Heart right ventricle (tissue), 16 donors: Measurements from ENCODE around the gene BMP5. TPM values are rescaled to one million over a fixed set of nuclear protein-coding genes. Genes with fewer than 3 reads are reported as not detected.

Source experiments
- ATAC-seq, 8 donors: fragments of 200-7000 bp; cut with Tn5 transposase; one replicate each; pipeline ENCODE4 v1.9.1; 2020; ENCODE audit warnings: mild to moderate bottlenecking in 8 of 8, moderate library complexity in 8 of 8, moderate number of reproducible peaks in 1 of 8
- DNase-seq, 2 donors: peaks; one replicate each; pipeline ENCODE4 v3.0.0-alpha.2; 2020
- H3K27ac ChIP-seq, 10 donors: fragments of 200-600 bp; sonication (generic) in 2 of 10; one replicate each; pipeline versions ENCODE4 v1.5.0 to v1.8.0; 2020 to 2022; ENCODE audit warnings: mild to moderate bottlenecking in 3 of 10
- H3K27me3 ChIP-seq, 7 donors: fragments of 200-600 bp; one replicate each; pipeline ENCODE4 v1.8.0; 2021 to 2022; ENCODE audit warnings: mild to moderate bottlenecking in 2 of 7
- H3K36me3 ChIP-seq, 9 donors: fragments of 200-600 bp; sonication (generic) in 1 of 9; one replicate each; pipeline versions ENCODE4 v1.5.0 to v1.8.0; 2020 to 2022; ENCODE audit warnings: mild to moderate bottlenecking in 2 of 9
- H3K4me1 ChIP-seq, 9 donors: fragments of 200-600 bp; sonication (generic) in 1 of 9; one replicate each; pipeline versions ENCODE4 v1.5.0 to v1.8.0; 2020 to 2022; ENCODE audit warnings: mild to moderate bottlenecking in 4 of 9
- H3K4me3 ChIP-seq, 10 donors: fragments of 200-600 bp; sonication (generic) in 2 of 10; one replicate each; pipeline versions ENCODE4 v1.5.0 to v1.8.0; 2020 to 2022; ENCODE audit warnings: mild to moderate bottlenecking in 7 of 10, moderate library complexity in 2 of 10
- H3K9me3 ChIP-seq, 11 donors: fragments of 200-600 bp in 10 of 11; sonication (generic) in 2 of 11; one replicate each; pipeline versions ENCODE4 v1.5.0 to v1.8.0; 2013 to 2022; ENCODE audit warnings: mild to moderate bottlenecking in 2 of 11, control low read depth in 1 of 11, moderate library complexity in 1 of 11
- CTCF ChIP-seq, 9 donors: fragments of 200-600 bp; sonication (generic) in 2 of 9; IDR thresholded peaks; one replicate each; pipeline versions ENCODE4 v1.5.0 to v1.8.0; 2021 to 2022; ENCODE audit warnings: antibody characterized with exemption in 9 of 9, mild to moderate bottlenecking in 5 of 9, moderate library complexity in 1 of 9
- WGBS, 2 donors: extraction: QIAGEN DNeasy Blood & Tissue Kit; methylation state at CpG; one replicate each; pipeline ENCODE4 v1.1.7; 2013; ENCODE audit warnings: inconsistent platforms in 1 of 2; 5-methylcytosine and 5-hydroxymethylcytosine counted together
- intact Hi-C, 10 donors: fragments of 100-400 bp; cut with DNase I; formaldehyde crosslinking; loops; one replicate each; pipeline versions ENCODE4 v1.11.1 to v1.14.2; 2022
- polyA plus RNA-seq, 2 donors: library from polyadenylated mRNA; stranded (reverse); fragments of 200-250 nt; gene quantifications; one replicate each; pipeline ENCODE4 v1.2.3, GENCODE V29; 2013
- total RNA-seq, 10 donors: library from RNA; stranded (reverse); fragmentation: NEBNext Ultra II Directional in 3 of 10; extraction: Animal tissue kit (Norgen Biotek cat#: 25700) in 3 of 10; gene quantifications; one replicate each; pipeline versions ENCODE4 v1.2.1 to v1.2.4, GENCODE V29; 2021 to 2023
- donor health status: Arrhythmogenic right ventricular cardiomyopathy.
- donor health status: ischemic (EF 13 %, LVEDD 7.1; RV severe dilation, severe dysfunction).
- donor health status: healthy with polysubstance abuse.
- donor health status: DM: no; HTN: yes; CAD: no.
- donor health status: DM: no; HTN: no; CAD: no.
- donor health status: ischemic (EF 25% LVEDD 6.9; RV normal size, moderate dysfunction).
- donor health status: ischemic (EF 25% LVEDD 5.7; RV mildly dilated, moderate dysfunction).
- donor health status: healthy.
- donor health status: DM: yes; HTN: yes; CAD: no.
- donor health status: Ischemic cardiomyopathy.
- donor health status: ischemic (EF 35%, LVEDD 5.7; RV mildly dilated, moderate dysfunction).
- donor health status: nonischemic (EF 11% LVEDD 7.7; RV severe dilation, severe dysfunction).
- donor health status: DM: yes; HTN: yes; CAD: no.
- donor health status: PGD.
- donor health status: ischemic (EF 29% LVEDD 5.4; RV normal size, mild dysfunction).
- donor health status: nonischemic (EF 23%, LVEDD 6.1; RV moderate dilation, normal function).

Gene BMP5
- total and polyA plus RNA-seq, 12 donors = 0.60 to 3.8 (median 1.8) TPM

GRCh38 chr6:55822005-55822404, 53.4 kb downstream of the BMP5 start:
- WGBS, 2 donors = 73 to 84% methylated on average over 2 of the region's 2 CpGs
- intact Hi-C loops = no loop called here
- Histone ChIP-seq H3K36me3 (no peaks in the 10 kb centered on the region), H3K9me3 (no peaks in the 10 kb centered on the region), H3K4me1 (peaks cover 0 to 23% (median 6%) of the 10 kb centered on the region in 9 donors), H3K4me3 (no peak overlapping the region), H3K27me3 (no peaks in the 10 kb centered on the region), H3K27ac (no peak overlapping the region)
- ATAC-seq (no peak), DNase-seq (no peak)
- TF ChIP-seq CTCF (IDR thresholded peaks at IDR 0.05) = no peak

GRCh38 chr6:55820696-55821095, 54.7 kb downstream of the BMP5 start:
- TF ChIP-seq CTCF (IDR thresholded peaks at IDR 0.05) = no peak
- Histone ChIP-seq H3K27me3 (no peaks in the 10 kb centered on the region), H3K4me1 (peaks cover 0 to 16% (median 3%) of the 10 kb centered on the region in 9 donors), H3K9me3 (no peaks in the 10 kb centered on the region), H3K27ac (peak overlapping the region in 1 of 10 donors; percentile 12), H3K4me3 (no peak overlapping the region), H3K36me3 (no peaks in the 10 kb centered on the region)
- DNase-seq (no peak), ATAC-seq (peak in 3 of 8 donors; percentile 13 to 75 (median 38))
- intact Hi-C loops = no loop called here
- 72 to 80% methylated on average over 1 of the region's 1 CpG for WGBS, 2 donors

GRCh38 chr6:55819811-55820210, 55.6 kb downstream of the BMP5 start:
- intact Hi-C loops = no loop called here
- H3K36me3 ChIP-seq = no peaks in the 10 kb centered on the region
- ATAC-seq = no peak
- H3K9me3 ChIP-seq = no peaks in the 10 kb centered on the region
- TF ChIP-seq CTCF (IDR thresholded peaks at IDR 0.05) = no peak
- H3K4me3 ChIP-seq = no peak overlapping the region
- WGBS, 2 donors = 85 to 93% methylated on average over 4 of the region's 4 CpGs
- no peak for DNase-seq
- H3K27me3 ChIP-seq = no peaks in the 10 kb centered on the region
- peak overlapping the region in 1 of 10 donors; percentile 12 for H3K27ac ChIP-seq
- peaks cover 0 to 7% (median 0%) of the 10 kb centered on the region in 9 donors for H3K4me1 ChIP-seq

GRCh38 chr6:55818482-55818881, 56.9 kb downstream of the BMP5 start:
- no peaks in the 10 kb centered on the region for H3K9me3 ChIP-seq
- ATAC-seq (no peak), DNase-seq (no peak)
- H3K36me3 ChIP-seq = no peaks in the 10 kb centered on the region
- H3K27ac ChIP-seq = peak overlapping the region in 4 of 10 donors; percentile 5 to 25 (median 12)
- 63 to 71% methylated on average over 2 of the region's 2 CpGs for WGBS, 2 donors
- H3K27me3 ChIP-seq = no peaks in the 10 kb centered on the region
- TF ChIP-seq CTCF (IDR thresholded peaks at IDR 0.05) = no peak
- intact Hi-C loops = no loop called here
- no peaks in the 10 kb centered on the region for H3K4me1 ChIP-seq
- no peak overlapping the region for H3K4me3 ChIP-seq
